ENCODE measurements around the gene MKNK1.

Gene MKNK1

DNA sequence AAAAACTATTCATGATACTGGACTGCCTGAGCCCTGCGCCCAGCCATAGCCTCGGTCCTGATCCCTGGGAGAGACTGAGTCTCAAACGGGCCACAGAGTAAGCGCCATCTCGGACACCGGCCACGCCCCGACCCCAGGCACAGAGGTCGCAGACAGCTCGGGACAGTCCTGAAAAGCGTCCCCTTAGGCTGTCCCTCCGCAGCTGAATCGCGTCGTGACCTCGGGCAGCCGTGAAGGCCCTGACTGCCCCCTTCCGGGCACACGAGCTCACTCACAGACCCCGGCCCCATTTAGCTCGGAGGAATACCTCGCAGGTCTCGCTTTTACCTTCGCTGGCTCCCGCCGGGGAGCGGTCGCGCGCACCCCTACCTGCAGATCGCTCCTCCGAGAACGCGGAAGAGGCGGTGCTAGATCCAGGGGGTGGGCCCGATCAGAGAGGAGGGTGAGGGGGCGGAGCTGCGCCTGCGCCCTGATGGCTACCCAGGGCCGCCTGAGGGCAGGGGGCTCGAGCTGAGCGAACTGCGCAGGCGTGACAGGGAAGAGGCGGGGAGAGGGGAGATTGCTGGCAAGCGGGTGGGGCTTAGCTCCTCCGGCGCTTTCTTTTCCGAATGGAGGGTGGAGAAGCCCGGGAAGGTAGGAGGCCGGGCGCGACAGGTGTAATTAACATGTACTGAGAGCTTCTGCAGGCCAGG, at the start of gene MKNK1 (continued):
- TF ChIP-seq, protein P1, sequence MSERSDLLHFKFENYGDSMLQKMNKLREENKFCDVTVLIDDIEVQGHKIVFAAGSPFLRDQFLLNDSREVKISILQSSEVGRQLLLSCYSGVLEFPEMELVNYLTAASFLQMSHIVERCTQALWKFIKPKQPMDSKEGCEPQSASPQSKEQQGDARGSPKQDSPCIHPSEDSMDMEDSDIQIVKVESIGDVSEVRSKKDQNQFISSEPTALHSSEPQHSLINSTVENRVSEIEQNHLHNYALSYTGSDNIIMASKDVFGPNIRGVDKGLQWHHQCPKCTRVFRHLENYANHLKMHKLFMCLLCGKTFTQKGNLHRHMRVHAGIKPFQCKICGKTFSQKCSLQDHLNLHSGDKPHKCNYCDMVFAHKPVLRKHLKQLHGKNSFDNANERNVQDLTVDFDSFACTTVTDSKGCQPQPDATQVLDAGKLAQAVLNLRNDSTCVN (tag by site-specific recombination; optimal IDR thresholded peaks at IDR 0.05) = peak; percentile 95
- TF ChIP-seq YY2 (tag by site-specific recombination; IDR thresholded peaks at IDR 0.05) (no peak), ZBTB21 (tag by site-specific recombination; IDR thresholded peaks at IDR 0.05) (0 out of 2 replicates have a peak, but pooled peaks have one; percentile 16), SCRT2 (tag by site-specific recombination; IDR thresholded peaks at IDR 0.05) (peak; percentile 93), GLIS2 (tag by site-specific recombination; IDR thresholded peaks at IDR 0.05) (peak; percentile 92), ZNF157 (tag by site-specific recombination; IDR thresholded peaks at IDR 0.05) (no peak), ZNF184 (tag by site-specific recombination; IDR thresholded peaks at IDR 0.05) (no peak; the same call in 1 of the 2 replicates), EGR2 (tag by site-specific recombination; IDR thresholded peaks at IDR 0.05; ENCODE audit: low read depth) (peak; percentile 45; the same call in 1 of the 2 replicates), ZNF692 (tag by site-specific recombination; IDR thresholded peaks at IDR 0.05) (peak; percentile 46; the same call in 1 of the 2 replicates), ZNF660 (tag by site-specific recombination; IDR thresholded peaks at IDR 0.05) (0 out of 2 replicates have a peak, but pooled peaks have one; percentile 28), SP2 (tag by site-specific recombination; IDR thresholded peaks at IDR 0.05) (peak; percentile 98), SP7 (tag by site-specific recombination; IDR thresholded peaks at IDR 0.05) (peak; percentile 53; the same call in 1 of the 2 replicates), KLF1 (tag by site-specific recombination; IDR thresholded peaks at IDR 0.05) (peak; percentile 29; the same call in 1 of the 2 replicates), ZNF274 (IDR thresholded peaks at IDR 0.05; ENCODE audit: low read length) (no peak), ZNF274 (tag by site-specific recombination; IDR thresholded peaks at IDR 0.05; ENCODE audit: borderline replicate concordance) (no peak), ZFP37 (tag by site-specific recombination; IDR thresholded peaks at IDR 0.05) (peak; percentile 19; the same call in 1 of the 2 replicates), KLF16 (tag by site-specific recombination; IDR thresholded peaks at IDR 0.05) (peak; percentile 43; the same call in 1 of the 2 replicates), ZXDB (tag by site-specific recombination; IDR thresholded peaks at IDR 0.05) (peak; percentile 62; the same call in 1 of the 2 replicates), GLI4 (tag by site-specific recombination; IDR thresholded peaks at IDR 0.05) (no peak), ZSCAN30 (tag by site-specific recombination; IDR thresholded peaks at IDR 0.05) (peak; percentile 64; the same call in 1 of the 2 replicates), ZNF514 (tag by site-specific recombination; IDR thresholded peaks at IDR 0.05) (no peak), ZFP69B (tag by site-specific recombination; IDR thresholded peaks at IDR 0.05) (0 out of 2 replicates have a peak, but pooled peaks have one; percentile 49)
- TF ChIP-seq, protein P2, sequence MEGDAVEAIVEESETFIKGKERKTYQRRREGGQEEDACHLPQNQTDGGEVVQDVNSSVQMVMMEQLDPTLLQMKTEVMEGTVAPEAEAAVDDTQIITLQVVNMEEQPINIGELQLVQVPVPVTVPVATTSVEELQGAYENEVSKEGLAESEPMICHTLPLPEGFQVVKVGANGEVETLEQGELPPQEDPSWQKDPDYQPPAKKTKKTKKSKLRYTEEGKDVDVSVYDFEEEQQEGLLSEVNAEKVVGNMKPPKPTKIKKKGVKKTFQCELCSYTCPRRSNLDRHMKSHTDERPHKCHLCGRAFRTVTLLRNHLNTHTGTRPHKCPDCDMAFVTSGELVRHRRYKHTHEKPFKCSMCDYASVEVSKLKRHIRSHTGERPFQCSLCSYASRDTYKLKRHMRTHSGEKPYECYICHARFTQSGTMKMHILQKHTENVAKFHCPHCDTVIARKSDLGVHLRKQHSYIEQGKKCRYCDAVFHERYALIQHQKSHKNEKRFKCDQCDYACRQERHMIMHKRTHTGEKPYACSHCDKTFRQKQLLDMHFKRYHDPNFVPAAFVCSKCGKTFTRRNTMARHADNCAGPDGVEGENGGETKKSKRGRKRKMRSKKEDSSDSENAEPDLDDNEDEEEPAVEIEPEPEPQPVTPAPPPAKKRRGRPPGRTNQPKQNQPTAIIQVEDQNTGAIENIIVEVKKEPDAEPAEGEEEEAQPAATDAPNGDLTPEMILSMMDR (tag by site-specific recombination; IDR thresholded peaks at IDR 0.05) = peak; percentile 47; the same call in 1 of the 2 replicates
- TF ChIP-seq, protein P3, sequence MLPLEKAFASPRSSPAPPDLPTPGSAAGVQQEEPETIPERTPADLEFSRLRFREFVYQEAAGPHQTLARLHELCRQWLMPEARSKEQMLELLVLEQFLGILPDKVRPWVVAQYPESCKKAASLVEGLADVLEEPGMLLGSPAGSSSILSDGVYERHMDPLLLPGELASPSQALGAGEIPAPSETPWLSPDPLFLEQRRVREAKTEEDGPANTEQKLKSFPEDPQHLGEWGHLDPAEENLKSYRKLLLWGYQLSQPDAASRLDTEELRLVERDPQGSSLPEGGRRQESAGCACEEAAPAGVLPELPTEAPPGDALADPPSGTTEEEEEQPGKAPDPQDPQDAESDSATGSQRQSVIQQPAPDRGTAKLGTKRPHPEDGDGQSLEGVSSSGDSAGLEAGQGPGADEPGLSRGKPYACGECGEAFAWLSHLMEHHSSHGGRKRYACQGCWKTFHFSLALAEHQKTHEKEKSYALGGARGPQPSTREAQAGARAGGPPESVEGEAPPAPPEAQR (tag by site-specific recombination; IDR thresholded peaks at IDR 0.05) = no peak
- TF ChIP-seq, protein P4, sequence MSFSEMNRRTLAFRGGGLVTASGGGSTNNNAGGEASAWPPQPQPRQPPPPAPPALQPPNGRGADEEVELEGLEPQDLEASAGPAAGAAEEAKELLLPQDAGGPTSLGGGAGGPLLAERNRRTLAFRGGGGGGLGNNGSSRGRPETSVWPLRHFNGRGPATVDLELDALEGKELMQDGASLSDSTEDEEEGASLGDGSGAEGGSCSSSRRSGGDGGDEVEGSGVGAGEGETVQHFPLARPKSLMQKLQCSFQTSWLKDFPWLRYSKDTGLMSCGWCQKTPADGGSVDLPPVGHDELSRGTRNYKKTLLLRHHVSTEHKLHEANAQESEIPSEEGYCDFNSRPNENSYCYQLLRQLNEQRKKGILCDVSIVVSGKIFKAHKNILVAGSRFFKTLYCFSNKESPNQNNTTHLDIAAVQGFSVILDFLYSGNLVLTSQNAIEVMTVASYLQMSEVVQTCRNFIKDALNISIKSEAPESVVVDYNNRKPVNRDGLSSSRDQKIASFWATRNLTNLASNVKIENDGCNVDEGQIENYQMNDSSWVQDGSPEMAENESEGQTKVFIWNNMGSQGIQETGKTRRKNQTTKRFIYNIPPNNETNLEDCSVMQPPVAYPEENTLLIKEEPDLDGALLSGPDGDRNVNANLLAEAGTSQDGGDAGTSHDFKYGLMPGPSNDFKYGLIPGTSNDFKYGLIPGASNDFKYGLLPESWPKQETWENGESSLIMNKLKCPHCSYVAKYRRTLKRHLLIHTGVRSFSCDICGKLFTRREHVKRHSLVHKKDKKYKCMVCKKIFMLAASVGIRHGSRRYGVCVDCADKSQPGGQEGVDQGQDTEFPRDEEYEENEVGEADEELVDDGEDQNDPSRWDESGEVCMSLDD (tag by site-specific recombination; IDR thresholded peaks at IDR 0.05) = peak; percentile 42; the same call in 1 of the 2 replicates

Measured in HEK293 (cell line).